GM23338 (cell line): ENCODE data around the gene CBFA2T2. TPM values are rescaled to one million over a fixed set of nuclear protein-coding genes. Genes with fewer than 3 reads are reported as not detected.
"Not testable (repeated sequence)": the region's sequence is repeated elsewhere in the genome, so short reads cannot be mapped to it uniquely, and the experiment has no call there.

Experiments used
- ATAC-seq: fragments of 200-7000 bp; cut with Tn5 transposase; 3 replicates; pipeline ENCODE4 v1.9.1; 2020
- DNase-seq: peaks from one replicate; pipeline ENCODE4 v3.0.0-alpha.2; 2015; ENCODE audit warnings: low spot score
- H2AFZ ChIP-seq: fragments of 200-600 bp; sonication (generic); 2 replicates; pipeline ENCODE4 v1.8.0; 2016; ENCODE audit warnings: antibody characterized with exemption, mild to moderate bottlenecking, moderate library complexity
- H3F3A ChIP-seq: fragments of 200-600 bp; sonication (generic); replicated peaks from 2 replicates; pipeline ENCODE4 v1.8.0; 2017; ENCODE audit warnings: antibody characterized with exemption, mixed run types, low read depth
- H3K27ac ChIP-seq: fragments of 200-600 bp; sonication (generic); 2 replicates; pipeline ENCODE4 v1.6.1; 2016; ENCODE audit warnings: low read depth
- H3K27me3 ChIP-seq: fragments of 200-600 bp; sonication (generic); 2 replicates; pipeline ENCODE4 v1.8.0; 2016; ENCODE audit warnings: mild to moderate bottlenecking, mixed run types, moderate library complexity; ENCODE audit not compliant: insufficient read depth
- H3K36me3 ChIP-seq: fragments of 200-600 bp; sonication (generic); 2 replicates; pipeline ENCODE4 v1.8.0; 2016; ENCODE audit warnings: mild to moderate bottlenecking; ENCODE audit not compliant: insufficient read depth
- H3K4me1 ChIP-seq: fragments of 200-600 bp; sonication (generic); 2 replicates; pipeline ENCODE4 v1.8.0; 2016; ENCODE audit warnings: mild to moderate bottlenecking, moderate library complexity; ENCODE audit not compliant: insufficient read depth
- H3K4me2 ChIP-seq: fragments of 200-600 bp; sonication (generic); 2 replicates; pipeline ENCODE4 v1.7.1; 2017; ENCODE audit warnings: mixed run types
- H3K4me3 ChIP-seq: fragments of 200-600 bp; sonication (generic); 2 replicates; pipeline ENCODE4 v1.6.1; 2016; ENCODE audit warnings: mixed run types
- H3K79me2 ChIP-seq: fragments of 200-600 bp; sonication (generic); replicated peaks from 2 replicates; pipeline ENCODE4 v1.8.0; 2017; ENCODE audit warnings: mild to moderate bottlenecking; ENCODE audit not compliant: insufficient read depth
- H3K9me2 ChIP-seq: fragments of 200-600 bp; sonication (generic); 2 replicates; pipeline ENCODE4 v1.8.0; 2017; ENCODE audit not compliant: insufficient read depth
- H4K20me1 ChIP-seq: fragments of 200-600 bp; sonication (generic); replicated peaks from 2 replicates; pipeline ENCODE4 v1.8.0; 2017; ENCODE audit warnings: mild to moderate bottlenecking; ENCODE audit not compliant: insufficient read depth
- H3K27ac Mint-ChIP-seq: 2 replicates; pipeline ENCODE4 v1.8.0; 2020; ENCODE audit warnings: inconsistent platforms, mild to moderate bottlenecking, moderate library complexity, mixed read lengths
- H3K27me3 Mint-ChIP-seq: 3 replicates; pipeline ENCODE4 v1.8.0; 2022; ENCODE audit warnings: low read depth, mild to moderate bottlenecking, moderate library complexity, mixed read lengths, inconsistent platforms; ENCODE audit not compliant: insufficient read depth, poor library complexity
- H3K36me3 Mint-ChIP-seq: 3 replicates; pipeline ENCODE4 v1.8.0; 2021; ENCODE audit warnings: low read depth, mild to moderate bottlenecking, inconsistent platforms, moderate library complexity, mixed read lengths
- H3K4me1 Mint-ChIP-seq: 3 replicates; pipeline ENCODE4 v1.8.0; 2020; ENCODE audit warnings: mild to moderate bottlenecking, inconsistent platforms, mixed read lengths
- H3K4me3 Mint-ChIP-seq: 3 replicates; pipeline ENCODE4 v1.8.0; 2021; ENCODE audit warnings: moderate library complexity, mild to moderate bottlenecking, inconsistent platforms, mixed read lengths
- H3K9me3 Mint-ChIP-seq: 3 replicates; pipeline ENCODE4 v1.8.0; 2020; ENCODE audit warnings: moderate library complexity, mild to moderate bottlenecking, inconsistent platforms, mixed read lengths
- CREB1 ChIP-seq: fragments of 250-450 bp; sonication (Bioruptor Pico); IDR thresholded peaks from 2 replicates; pipeline ENCODE4 v1.5.0; 2020; ENCODE audit warnings: low read depth, mild to moderate bottlenecking, moderate library complexity
- ETS1 ChIP-seq: IDR thresholded peaks from 2 replicates; pipeline ENCODE4 v1.6.1; 2016; ENCODE audit warnings: antibody characterized with exemption
- EZH2 ChIP-seq: fragments of 200-600 bp; sonication (generic); IDR thresholded peaks from one replicate; pipeline ENCODE4 v1.8.0; 2017; ENCODE audit warnings: antibody characterized with exemption, mild to moderate bottlenecking, low read depth; ENCODE audit not compliant: unreplicated experiment
- NANOG ChIP-seq: IDR thresholded peaks from 2 replicates; pipeline ENCODE4 v1.6.1; 2016; ENCODE audit warnings: antibody characterized with exemption, borderline replicate concordance
- POLR2AphosphoS5 ChIP-seq: IDR thresholded peaks from 2 replicates; pipeline ENCODE4 v1.6.1; 2016; ENCODE audit warnings: antibody characterized with exemption, low read depth
- REST ChIP-seq: IDR thresholded peaks from one replicate; pipeline ENCODE4 v1.6.1; 2018; ENCODE audit warnings: antibody characterized with exemption; ENCODE audit not compliant: unreplicated experiment
- STAT1 ChIP-seq: IDR thresholded peaks from one replicate; pipeline ENCODE4 v1.6.1; 2016; ENCODE audit warnings: antibody characterized with exemption; ENCODE audit not compliant: unreplicated experiment
- ZNF114 ChIP-seq: fragments of 250-450 bp; sonication (Bioruptor Pico); IDR thresholded peaks from 2 replicates; pipeline ENCODE4 v1.5.0; 2020; ENCODE audit warnings: mild to moderate bottlenecking, moderate library complexity
- ZNF331 ChIP-seq: fragments of 250-450 bp; sonication (Bioruptor Pico); IDR thresholded peaks from 2 replicates; pipeline ENCODE4 v1.5.0; 2020; ENCODE audit warnings: low read depth, mild to moderate bottlenecking, moderate library complexity
- polyA plus RNA-seq: library from polyadenylated mRNA; unstranded; fragments of >200 nt; fragmentation: Nextera tagmentation; extraction: Ambion mirVana; gene quantifications from 2 replicates; pipeline ENCODE4 v1.2.1, GENCODE V29; 2016
- total RNA-seq: library from RNA; depleted of rRNA; stranded (reverse); fragments of >200 nt; shearing (Covaris generic); gene quantifications from 2 replicates; pipeline ENCODE4 v1.2.3, GENCODE V29; 2014
- TF ChIP-seq, protein P1 (sequence below), 2 experiments: fragments of 200-600 bp in 1 of 2; sonication (generic) in 1 of 2; conservative IDR thresholded peaks; 2 replicates each; pipeline versions ENCODE4 v1.5.1 to v1.6.1; 2016 to 2017; ENCODE audit warnings: antibody characterized with exemption in 2 of 2, low read depth in 2 of 2, mild to moderate bottlenecking in 2 of 2, moderate library complexity in 1 of 2

Gene CBFA2T2
- total and polyA plus RNA-seq, 2 experiments from 2014 or later = 12.7 to 15.8 TPM

- TF ChIP-seq REST = no peak
- TF ChIP-seq CREB1 = no peak
- no peak for TF ChIP-seq ETS1
- TF ChIP-seq ZNF331 (CRISPR knock-in tag) = no peak
- no peak for TF ChIP-seq ZNF114 (CRISPR knock-in tag)
- no peak for TF ChIP-seq STAT1
- no peak for TF ChIP-seq POLR2AphosphoS5
- TF ChIP-seq NANOG = no peak
- TF ChIP-seq EZH2 = no peak
- TF ChIP-seq, protein P1, sequence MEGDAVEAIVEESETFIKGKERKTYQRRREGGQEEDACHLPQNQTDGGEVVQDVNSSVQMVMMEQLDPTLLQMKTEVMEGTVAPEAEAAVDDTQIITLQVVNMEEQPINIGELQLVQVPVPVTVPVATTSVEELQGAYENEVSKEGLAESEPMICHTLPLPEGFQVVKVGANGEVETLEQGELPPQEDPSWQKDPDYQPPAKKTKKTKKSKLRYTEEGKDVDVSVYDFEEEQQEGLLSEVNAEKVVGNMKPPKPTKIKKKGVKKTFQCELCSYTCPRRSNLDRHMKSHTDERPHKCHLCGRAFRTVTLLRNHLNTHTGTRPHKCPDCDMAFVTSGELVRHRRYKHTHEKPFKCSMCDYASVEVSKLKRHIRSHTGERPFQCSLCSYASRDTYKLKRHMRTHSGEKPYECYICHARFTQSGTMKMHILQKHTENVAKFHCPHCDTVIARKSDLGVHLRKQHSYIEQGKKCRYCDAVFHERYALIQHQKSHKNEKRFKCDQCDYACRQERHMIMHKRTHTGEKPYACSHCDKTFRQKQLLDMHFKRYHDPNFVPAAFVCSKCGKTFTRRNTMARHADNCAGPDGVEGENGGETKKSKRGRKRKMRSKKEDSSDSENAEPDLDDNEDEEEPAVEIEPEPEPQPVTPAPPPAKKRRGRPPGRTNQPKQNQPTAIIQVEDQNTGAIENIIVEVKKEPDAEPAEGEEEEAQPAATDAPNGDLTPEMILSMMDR (conservative IDR thresholded peaks at IDR 0.05; ENCODE audit: low read depth in 2 of 2) = no peak
Observed at GRCh38 chr20:33488201-33488600, 1.7 kb upstream of the CBFA2T2 start (continued).

- not testable (repeated sequence) for H3K36me3 ChIP-seq, H3F3A ChIP-seq, H3K9me2 ChIP-seq, H3K27ac Mint-ChIP-seq, H3K36me3 Mint-ChIP-seq, H3K27me3 ChIP-seq, H4K20me1 ChIP-seq, DNase-seq, H3K27me3 Mint-ChIP-seq, H3K4me1 Mint-ChIP-seq, ATAC-seq, H3K4me1 ChIP-seq, H3K9me3 Mint-ChIP-seq
- H3K4me3 Mint-ChIP-seq = peak overlapping the region; percentile 70; the same call in 2 of the 3 replicates
- peak overlapping the region; percentile 94 for H3K27ac ChIP-seq
- peaks cover 18% of the 10 kb centered on the region for H3K79me2 ChIP-seq
- peak overlapping the region; percentile 69 for H3K4me3 ChIP-seq
- H3K4me2 ChIP-seq = peak overlapping the region; percentile 86
- peak overlapping the region; percentile 94 for H2AFZ ChIP-seq
Observed at GRCh38 chr20:33488661-33489494, 1.0 kb upstream of the CBFA2T2 start.
